DMS79 (cell line): ENCODE data around the gene VIPR2.
"Not testable (repeated sequence)": the region's sequence is repeated elsewhere in the genome, so short reads cannot be mapped to it uniquely, and the experiment has no call there.

ENCODE experiments used
- DNase-seq: peaks from one replicate; lab custom pipeline; 2025; lab: John Stamatoyannopoulos, UW

The VIPR2 gene

GRCh38 chr7:158988996-158989395 lies 155.7 kb downstream of the VIPR2 start:
- DNase-seq, result no peak

- DNase-seq, result no peak
Observed at GRCh38 chr7:158988302-158988862, 156.3 kb downstream of the VIPR2 start.

GRCh38 chr7:158987691-158988090 lies 157.0 kb downstream of the VIPR2 start:
- DNase-seq, result no peak

- DNase-seq, result no peak
Observed at GRCh38 chr7:158985583-158985982, 159.1 kb downstream of the VIPR2 start.

GRCh38 chr7:158984007-158984406 lies 160.7 kb downstream of the VIPR2 start:
- not testable (repeated sequence) for DNase-seq

- DNase-seq, result not testable (repeated sequence)
Observed at GRCh38 chr7:158982080-158982479, 162.6 kb downstream of the VIPR2 start.

GRCh38 chr7:158979635-158980351 lies 164.9 kb downstream of the VIPR2 start:
- DNase-seq, result no peak

GRCh38 chr7:158979023-158979529 lies 165.6 kb downstream of the VIPR2 start:
- DNase-seq, result no peak
